ENCODE results near the gene SIGLEC15. TPM values are rescaled to one million over a fixed set of nuclear protein-coding genes. Genes with fewer than 3 reads are reported as not detected.

The SIGLEC15 gene
- total and polyA plus RNA-seq, 2 donors (not counting 1 experiment from before 2014, with no cell fraction given) = not detected

DNA sequence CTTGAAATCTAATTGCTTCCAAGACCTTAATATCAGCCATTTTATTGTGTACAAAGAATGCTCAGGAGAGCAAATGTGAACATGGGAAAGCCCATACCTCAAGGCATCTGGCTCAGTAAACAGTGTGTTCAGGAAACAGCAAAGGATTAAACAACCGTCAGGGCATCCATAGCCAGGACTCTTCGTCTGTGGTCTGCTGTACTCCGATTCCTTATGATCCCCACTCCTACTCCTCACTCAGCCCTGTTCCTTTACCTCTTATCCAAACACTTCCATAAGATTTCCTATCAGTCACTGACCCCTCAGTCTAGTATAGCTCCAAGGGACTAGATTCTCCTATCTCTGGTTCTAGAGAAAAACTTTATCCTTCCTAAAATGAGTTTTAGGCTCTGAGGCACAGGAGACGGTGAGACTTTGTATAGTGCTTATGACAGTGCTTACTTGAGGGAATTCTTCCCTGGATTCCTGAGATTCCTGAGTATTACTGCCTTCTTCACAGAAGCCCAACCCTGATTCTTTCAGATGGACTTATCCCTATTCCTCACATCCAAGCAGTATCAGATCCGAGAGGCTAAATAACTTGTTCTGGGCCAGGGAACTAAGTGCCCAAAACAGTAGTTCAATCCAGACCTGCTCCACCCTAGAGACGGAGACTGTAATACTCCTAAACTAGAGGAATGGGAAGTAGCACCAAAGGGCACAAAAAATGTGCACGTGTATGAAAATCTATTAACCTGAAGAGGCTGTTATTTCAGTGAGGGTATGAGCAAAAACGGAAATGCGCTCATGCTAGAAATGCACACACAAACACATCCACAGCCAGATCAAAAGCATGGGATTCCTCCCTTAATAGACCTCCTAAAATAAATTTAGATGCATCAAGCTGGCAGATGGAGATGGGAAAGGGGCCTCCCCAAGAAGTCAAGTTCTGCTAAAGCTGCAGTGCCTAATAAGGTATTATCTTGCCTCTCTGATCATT, 42.1 kb upstream of the SIGLEC15 start:
- intact Hi-C loops (cut with micrococcal nuclease) = no loop called here
- Histone ChIP-seq H3K4me3 (ENCODE audit: control extremely low read depth in 1 of 5, extremely low read depth in 1 of 5, insufficient read depth in 1 of 5, low read depth in 2 of 5, low read length in 4 of 5) (no peak overlapping the region), H3K9me3 (ENCODE audit: control extremely low read depth in 1 of 3, control insufficient read depth in 2 of 3, insufficient read depth in 1 of 3, low read length in 2 of 3) (no peaks in the 10 kb centered on the region), H3K36me3 (replicated peaks in 1 of 2; ENCODE audit: control extremely low read depth in 1 of 2, control insufficient read depth in 1 of 2, extremely low read depth in 1 of 2, insufficient read depth in 2 of 2, low read length in 1 of 2) (no peaks in the 10 kb centered on the region), H3K27ac (ENCODE audit: low read length in 2 of 2) (no peak overlapping the region), H3K4me1 (ENCODE audit: control insufficient read depth in 2 of 2, insufficient read depth in 2 of 2, low read length in 2 of 2) (no peaks in the 10 kb centered on the region), H3K9ac (ENCODE audit: low read length) (no peak overlapping the region), H4K20me1 (ENCODE audit: control insufficient read depth, insufficient read depth, low read length, poor library complexity, severe bottlenecking) (no peaks in the 10 kb centered on the region), H3K4me2 (replicated peaks; ENCODE audit: low read depth, low read length, poor library complexity, severe bottlenecking) (no peak overlapping the region), H3K27me3 (replicated peaks in 1 of 4; ENCODE audit: control extremely low read depth in 1 of 4, control insufficient read depth in 3 of 4, insufficient read depth in 4 of 4, low read length in 3 of 4) (peaks cover 0 to 8% (median 2%) of the 10 kb centered on the region in 4 experiments), H2AFZ (ENCODE audit: insufficient read depth, low read depth, low read length, poor library complexity, severe bottlenecking) (no peak overlapping the region), H3K79me2 (ENCODE audit: control insufficient read depth, insufficient read depth, low read length) (no peaks in the 10 kb centered on the region)
- CTCF ChIA-PET = no interaction called here
- no peak for TF ChIP-seq EZH2 (IDR thresholded peaks at IDR 0.05; ENCODE audit: borderline replicate concordance, insufficient read depth, low read depth, low read length, poor library complexity, severe bottlenecking)
- TF ChIP-seq, protein P1, sequence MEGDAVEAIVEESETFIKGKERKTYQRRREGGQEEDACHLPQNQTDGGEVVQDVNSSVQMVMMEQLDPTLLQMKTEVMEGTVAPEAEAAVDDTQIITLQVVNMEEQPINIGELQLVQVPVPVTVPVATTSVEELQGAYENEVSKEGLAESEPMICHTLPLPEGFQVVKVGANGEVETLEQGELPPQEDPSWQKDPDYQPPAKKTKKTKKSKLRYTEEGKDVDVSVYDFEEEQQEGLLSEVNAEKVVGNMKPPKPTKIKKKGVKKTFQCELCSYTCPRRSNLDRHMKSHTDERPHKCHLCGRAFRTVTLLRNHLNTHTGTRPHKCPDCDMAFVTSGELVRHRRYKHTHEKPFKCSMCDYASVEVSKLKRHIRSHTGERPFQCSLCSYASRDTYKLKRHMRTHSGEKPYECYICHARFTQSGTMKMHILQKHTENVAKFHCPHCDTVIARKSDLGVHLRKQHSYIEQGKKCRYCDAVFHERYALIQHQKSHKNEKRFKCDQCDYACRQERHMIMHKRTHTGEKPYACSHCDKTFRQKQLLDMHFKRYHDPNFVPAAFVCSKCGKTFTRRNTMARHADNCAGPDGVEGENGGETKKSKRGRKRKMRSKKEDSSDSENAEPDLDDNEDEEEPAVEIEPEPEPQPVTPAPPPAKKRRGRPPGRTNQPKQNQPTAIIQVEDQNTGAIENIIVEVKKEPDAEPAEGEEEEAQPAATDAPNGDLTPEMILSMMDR (IDR thresholded peaks at IDR 0.05) = no peak
- 100% methylated on average over 3 of the region's 9 CpGs for WGBS (ENCODE audit: insufficient coverage)
- DNase-seq (no peak), ATAC-seq (ENCODE audit: low read depth) (no peak)
- Mint-ChIP-seq H3K9me3 (ENCODE audit: insufficient read depth) (no peaks in the 10 kb centered on the region), H3K4me3 (no peak overlapping the region), H3K4me1 (no peaks in the 10 kb centered on the region), H3K27ac (no peak overlapping the region), H3K27me3 (peaks cover 20% of the 10 kb centered on the region)
- POLR2A ChIA-PET = no interaction called here

- ChIA-PET POLR2A (no interaction called here), CTCF (no interaction called here)
- Histone ChIP-seq H3K36me3 (replicated peaks in 1 of 2; ENCODE audit: control extremely low read depth in 1 of 2, control insufficient read depth in 1 of 2, extremely low read depth in 1 of 2, insufficient read depth in 2 of 2, low read length in 1 of 2) (no peaks in the 10 kb centered on the region), H3K79me2 (ENCODE audit: control insufficient read depth, insufficient read depth, low read length) (no peaks in the 10 kb centered on the region), H3K27ac (ENCODE audit: low read length in 2 of 2) (no peak overlapping the region), H3K4me2 (replicated peaks; ENCODE audit: low read depth, low read length, poor library complexity, severe bottlenecking) (no peak overlapping the region), H3K4me1 (ENCODE audit: control insufficient read depth in 2 of 2, insufficient read depth in 2 of 2, low read length in 2 of 2) (no peaks in the 10 kb centered on the region), H2AFZ (ENCODE audit: insufficient read depth, low read depth, low read length, poor library complexity, severe bottlenecking) (no peak overlapping the region), H4K20me1 (ENCODE audit: control insufficient read depth, insufficient read depth, low read length, poor library complexity, severe bottlenecking) (no peaks in the 10 kb centered on the region), H3K4me3 (ENCODE audit: control extremely low read depth in 1 of 5, extremely low read depth in 1 of 5, insufficient read depth in 1 of 5, low read depth in 2 of 5, low read length in 4 of 5) (no peak overlapping the region), H3K9me3 (ENCODE audit: control extremely low read depth in 1 of 3, control insufficient read depth in 2 of 3, insufficient read depth in 1 of 3, low read length in 2 of 3) (no peaks in the 10 kb centered on the region), H3K27me3 (replicated peaks in 1 of 4; ENCODE audit: control extremely low read depth in 1 of 4, control insufficient read depth in 3 of 4, insufficient read depth in 4 of 4, low read length in 3 of 4) (peaks cover 0 to 8% (median 0%) of the 10 kb centered on the region in 4 experiments), H3K9ac (ENCODE audit: low read length) (no peak overlapping the region)
- intact Hi-C loops (cut with micrococcal nuclease) = no loop called here
- Mint-ChIP-seq H3K4me3 (no peak overlapping the region), H3K9me3 (ENCODE audit: insufficient read depth) (no peaks in the 10 kb centered on the region), H3K27ac (no peak overlapping the region), H3K27me3 (peaks cover 11% of the 10 kb centered on the region), H3K4me1 (no peaks in the 10 kb centered on the region)
- WGBS (ENCODE audit: insufficient coverage) = 26% methylated on average over 2 of the region's 4 CpGs
- ATAC-seq (ENCODE audit: low read depth) (no peak), DNase-seq (no peak)
- no peak for TF ChIP-seq EZH2 (IDR thresholded peaks at IDR 0.05; ENCODE audit: borderline replicate concordance, insufficient read depth, low read depth, low read length, poor library complexity, severe bottlenecking)
- TF ChIP-seq, protein P1 (IDR thresholded peaks at IDR 0.05) = no peak
Observed at GRCh38 chr18:45785134-45785533, 40.3 kb upstream of the SIGLEC15 start.
